Erythroblast (primary cell): ENCODE results near the gene WDFY1.

Experiments used
- GATA1 ChIP-seq: IDR thresholded peaks from 2 replicates; pipeline ENCODE4 v1.6.1; 2011; ENCODE audit warnings: low read depth, mild to moderate bottlenecking, control low read depth, low read length, moderate library complexity
- POLR2A ChIP-seq: IDR thresholded peaks from 2 replicates; pipeline ENCODE4 v1.6.1; 2011; ENCODE audit warnings: mild to moderate bottlenecking, low read length

GRCh38 chr2:223916181-223916920 is 28.8 kb downstream of the WDFY1 start:
- TF ChIP-seq POLR2A: no peak
- TF ChIP-seq GATA1: no peak
